Astrocyte (in vitro differentiated cells and primary cell): Measurements from ENCODE around the gene NSD1. TPM values are rescaled to one million over a fixed set of nuclear protein-coding genes. Genes with fewer than 3 reads are reported as not detected.

Source experiments
- DNase-seq: peaks from one replicate; pipeline ENCODE4 v3.0.0-alpha.2; 2010; ENCODE audit warnings: low read depth
- FAIRE-seq: peaks from 2 replicates; lab custom pipeline; 2011; peaks lifted over from hg19 to GRCh38; lab: Jason Lieb, UNC
- H2AFZ ChIP-seq: 2 replicates; pipeline ENCODE4 v1.6.0; 2012; ENCODE audit warnings: low read depth, low read length, inconsistent platforms
- H3K27ac ChIP-seq: 2 replicates; pipeline ENCODE4 v1.5.1; 2011; ENCODE audit warnings: low read depth, low read length, inconsistent platforms
- H3K27me3 ChIP-seq: 2 replicates; pipeline ENCODE4 v1.6.0; 2011; ENCODE audit warnings: low read length, inconsistent platforms; ENCODE audit not compliant: insufficient read depth
- H3K36me3 ChIP-seq: 2 replicates; pipeline ENCODE4 v1.5.1; 2011; ENCODE audit warnings: low read length, inconsistent platforms; ENCODE audit not compliant: insufficient read depth
- H3K4me1 ChIP-seq: 2 replicates; pipeline ENCODE4 v1.5.1; 2011; ENCODE audit warnings: low read length, inconsistent platforms; ENCODE audit not compliant: insufficient read depth
- H3K4me2 ChIP-seq: 2 replicates; pipeline ENCODE4 v1.6.0; 2012; ENCODE audit warnings: low read length, inconsistent platforms
- H3K4me3 ChIP-seq: 2 replicates; pipeline ENCODE4 v1.5.1; 2011; ENCODE audit warnings: low read depth, mild to moderate bottlenecking, low read length, inconsistent platforms; ENCODE audit not compliant: insufficient read depth
- H3K79me2 ChIP-seq: 2 replicates; pipeline ENCODE4 v1.6.0; 2012; ENCODE audit warnings: mild to moderate bottlenecking, low read length, inconsistent platforms; ENCODE audit not compliant: insufficient read depth
- H3K9ac ChIP-seq: 2 replicates; pipeline ENCODE4 v1.6.0; 2012; ENCODE audit warnings: mild to moderate bottlenecking, low read length, inconsistent platforms
- H3K9me3 ChIP-seq: 2 replicates; pipeline ENCODE4 v1.5.1; 2012; ENCODE audit warnings: low read depth, mild to moderate bottlenecking, low read length, inconsistent platforms; ENCODE audit not compliant: insufficient read depth
- H4K20me1 ChIP-seq: 2 replicates; pipeline ENCODE4 v1.6.0; 2012; ENCODE audit warnings: low read length, inconsistent platforms; ENCODE audit not compliant: insufficient read depth
- H3K27ac Mint-ChIP-seq: one replicate; pipeline ENCODE4 v1.8.0; 2021; ENCODE audit warnings: mild to moderate bottlenecking, mixed read lengths; ENCODE audit not compliant: unreplicated experiment
- H3K27me3 Mint-ChIP-seq: one replicate; pipeline ENCODE4 v1.8.0; 2021; ENCODE audit warnings: low read depth, mixed read lengths; ENCODE audit not compliant: unreplicated experiment
- H3K36me3 Mint-ChIP-seq: one replicate; pipeline ENCODE4 v1.8.0; 2021; ENCODE audit warnings: low read depth, mixed read lengths; ENCODE audit not compliant: unreplicated experiment
- H3K4me1 Mint-ChIP-seq: one replicate; pipeline ENCODE4 v1.8.0; 2021; ENCODE audit warnings: low read depth, mixed read lengths; ENCODE audit not compliant: unreplicated experiment
- H3K4me3 Mint-ChIP-seq: one replicate; pipeline ENCODE4 v1.8.0; 2021; ENCODE audit warnings: mild to moderate bottlenecking, moderate library complexity, mixed read lengths; ENCODE audit not compliant: unreplicated experiment
- H3K9me3 Mint-ChIP-seq: one replicate; pipeline ENCODE4 v1.8.0; 2021; ENCODE audit warnings: mild to moderate bottlenecking, mixed read lengths; ENCODE audit not compliant: unreplicated experiment
- EZH2 ChIP-seq: IDR thresholded peaks from 2 replicates; pipeline ENCODE4 v1.6.1; 2012; ENCODE audit warnings: mild to moderate bottlenecking, low read length, inconsistent platforms; ENCODE audit not compliant: insufficient read depth
- total RNA-seq: library from RNA; stranded (reverse); gene quantifications from 2 replicates; pipeline ENCODE4 v1.2.1, GENCODE V29; 2021
- TF ChIP-seq, protein P1 (sequence below): IDR thresholded peaks from 2 replicates; pipeline ENCODE4 v1.5.1; 2011; ENCODE audit warnings: low read depth, mild to moderate bottlenecking, inconsistent platforms, low read length, moderate library complexity; ENCODE audit not compliant: insufficient read depth

The NSD1 gene
- total RNA-seq, 1 donor from 2014 or later, result 71.9 TPM

DNA sequence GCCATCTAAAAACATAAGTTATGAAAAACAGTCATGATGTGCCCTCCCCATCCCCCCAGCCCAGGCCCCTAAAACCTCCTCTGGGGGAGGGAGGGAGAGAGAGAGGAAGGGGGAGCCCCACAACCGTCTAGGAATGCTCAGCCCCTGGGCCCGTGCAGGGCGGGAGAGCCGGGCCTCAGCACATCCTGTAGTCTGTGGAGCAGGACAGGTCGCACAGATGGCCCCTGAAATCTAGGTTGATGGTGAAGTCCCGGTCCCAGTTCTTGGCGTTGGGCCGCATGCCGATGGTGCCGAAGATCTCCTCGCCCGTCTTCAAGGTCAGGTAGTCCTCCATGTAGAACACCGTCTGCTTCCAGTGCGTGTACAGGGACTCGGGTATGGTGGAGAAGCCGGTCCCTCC is 131.8 kb downstream of the NSD1 start:
- H3K36me3 Mint-ChIP-seq, result peaks cover 20% of the 10 kb centered on the region

DNA sequence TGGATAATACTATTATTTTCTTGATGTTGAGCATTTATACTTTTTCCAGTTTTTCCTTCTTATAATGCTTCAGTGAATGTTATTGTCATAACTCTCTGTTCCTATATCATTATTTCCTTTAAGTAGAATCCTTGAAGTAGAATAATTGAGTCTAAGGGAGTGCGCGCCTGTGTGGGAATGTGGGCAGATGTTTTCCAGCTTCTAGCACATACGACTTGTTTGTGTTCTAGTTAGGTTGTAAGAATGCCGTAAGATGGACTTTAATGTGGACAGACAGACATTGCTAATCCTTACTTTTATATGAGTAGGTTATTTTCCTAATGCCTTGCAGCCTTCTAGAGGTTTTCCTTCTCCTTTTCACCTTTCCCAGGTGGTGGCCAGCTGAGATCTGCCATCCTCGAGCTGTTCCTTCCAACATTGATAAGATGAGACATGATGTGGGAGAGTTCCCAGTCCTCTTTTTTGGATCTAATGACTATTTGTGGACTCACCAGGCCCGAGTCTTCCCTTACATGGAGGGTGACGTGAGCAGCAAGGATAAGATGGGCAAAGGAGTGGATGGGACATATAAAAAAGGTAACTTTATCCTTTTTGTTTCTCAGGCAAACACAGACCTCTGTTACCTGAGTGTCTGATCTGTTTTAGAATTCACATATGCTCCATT is 135.8 kb downstream of the NSD1 start:
- Histone ChIP-seq H3K27me3 (no peaks in the 10 kb centered on the region), H3K4me2 (no peak overlapping the region), H3K36me3 (peaks cover 29% of the 10 kb centered on the region), H2AFZ (no peak overlapping the region), H3K79me2 (peaks cover 3% of the 10 kb centered on the region), H3K9me3 (no peaks in the 10 kb centered on the region), H3K9ac (no peak overlapping the region), H3K27ac (no peak overlapping the region), H3K4me3 (no peak overlapping the region), H3K4me1 (peaks cover 7% of the 10 kb centered on the region), H4K20me1 (peaks cover 15% of the 10 kb centered on the region)
- FAIRE-seq (no peak), DNase-seq (no peak)
- Mint-ChIP-seq H3K4me3 (no peak overlapping the region), H3K9me3 (no peaks in the 10 kb centered on the region), H3K27me3 (no peaks in the 10 kb centered on the region), H3K36me3 (peaks cover 18% of the 10 kb centered on the region), H3K4me1 (peaks cover 9% of the 10 kb centered on the region), H3K27ac (no peak overlapping the region)
- TF ChIP-seq, protein P1, sequence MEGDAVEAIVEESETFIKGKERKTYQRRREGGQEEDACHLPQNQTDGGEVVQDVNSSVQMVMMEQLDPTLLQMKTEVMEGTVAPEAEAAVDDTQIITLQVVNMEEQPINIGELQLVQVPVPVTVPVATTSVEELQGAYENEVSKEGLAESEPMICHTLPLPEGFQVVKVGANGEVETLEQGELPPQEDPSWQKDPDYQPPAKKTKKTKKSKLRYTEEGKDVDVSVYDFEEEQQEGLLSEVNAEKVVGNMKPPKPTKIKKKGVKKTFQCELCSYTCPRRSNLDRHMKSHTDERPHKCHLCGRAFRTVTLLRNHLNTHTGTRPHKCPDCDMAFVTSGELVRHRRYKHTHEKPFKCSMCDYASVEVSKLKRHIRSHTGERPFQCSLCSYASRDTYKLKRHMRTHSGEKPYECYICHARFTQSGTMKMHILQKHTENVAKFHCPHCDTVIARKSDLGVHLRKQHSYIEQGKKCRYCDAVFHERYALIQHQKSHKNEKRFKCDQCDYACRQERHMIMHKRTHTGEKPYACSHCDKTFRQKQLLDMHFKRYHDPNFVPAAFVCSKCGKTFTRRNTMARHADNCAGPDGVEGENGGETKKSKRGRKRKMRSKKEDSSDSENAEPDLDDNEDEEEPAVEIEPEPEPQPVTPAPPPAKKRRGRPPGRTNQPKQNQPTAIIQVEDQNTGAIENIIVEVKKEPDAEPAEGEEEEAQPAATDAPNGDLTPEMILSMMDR, result no peak
- TF ChIP-seq EZH2, result no peak

More for the DNA sequence above, 131.8 kb downstream of the NSD1 start:
- no peaks in the 10 kb centered on the region for H3K9me3 ChIP-seq
- H3K4me2 ChIP-seq, result no peak overlapping the region
- TF ChIP-seq, protein P1, result no peak
- TF ChIP-seq EZH2, result no peak
- H3K79me2 ChIP-seq, result peaks cover 3% of the 10 kb centered on the region
- H3K27me3 ChIP-seq, result no peaks in the 10 kb centered on the region
- no peak overlapping the region for H3K9ac ChIP-seq
- no peak overlapping the region for H3K27ac Mint-ChIP-seq
- H2AFZ ChIP-seq, result no peak overlapping the region
- peaks cover 32% of the 10 kb centered on the region for H3K36me3 ChIP-seq
- H3K4me3 Mint-ChIP-seq, result no peak overlapping the region
- H3K9me3 Mint-ChIP-seq, result no peaks in the 10 kb centered on the region
- H3K4me1 ChIP-seq, result no peaks in the 10 kb centered on the region
- H3K4me3 ChIP-seq, result no peak overlapping the region
- H3K27ac ChIP-seq, result no peak overlapping the region
- FAIRE-seq (no peak), DNase-seq (no peak)
- no peaks in the 10 kb centered on the region for H4K20me1 ChIP-seq
- H3K4me1 Mint-ChIP-seq, result peaks cover 3% of the 10 kb centered on the region
- H3K27me3 Mint-ChIP-seq, result no peaks in the 10 kb centered on the region

DNA sequence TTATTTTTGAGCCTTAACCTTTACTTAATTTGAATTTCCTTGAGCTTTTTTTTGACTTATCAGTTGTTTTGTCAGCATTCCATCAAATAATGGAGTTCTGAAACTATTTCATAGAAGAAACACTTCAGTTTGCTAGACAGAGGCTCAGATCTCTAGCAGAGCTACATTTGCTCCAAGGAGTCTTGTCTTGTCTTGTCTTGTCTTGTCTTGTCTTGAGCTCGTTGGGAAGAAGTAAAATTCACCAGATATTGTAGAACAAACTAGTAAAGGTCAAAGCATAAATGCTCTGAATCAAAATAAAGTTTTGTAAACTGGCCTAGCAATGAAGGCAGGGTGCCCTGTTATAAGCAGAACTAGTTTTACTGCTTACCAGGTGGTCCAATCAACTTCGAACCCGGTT is 136.4 kb downstream of the NSD1 start:
- Histone ChIP-seq H3K36me3 (peaks cover 29% of the 10 kb centered on the region), H3K4me1 (peaks cover 7% of the 10 kb centered on the region), H3K4me2 (no peak overlapping the region), H3K27me3 (no peaks in the 10 kb centered on the region), H2AFZ (no peak overlapping the region), H3K9ac (no peak overlapping the region), H3K9me3 (no peaks in the 10 kb centered on the region), H4K20me1 (peaks cover 15% of the 10 kb centered on the region), H3K27ac (no peak overlapping the region), H3K79me2 (peaks cover 3% of the 10 kb centered on the region), H3K4me3 (no peak overlapping the region)
- TF ChIP-seq, protein P1, result no peak
- TF ChIP-seq EZH2, result no peak
- Mint-ChIP-seq H3K27me3 (no peaks in the 10 kb centered on the region), H3K27ac (no peak overlapping the region), H3K4me1 (peaks cover 9% of the 10 kb centered on the region), H3K36me3 (peaks cover 17% of the 10 kb centered on the region), H3K9me3 (no peaks in the 10 kb centered on the region), H3K4me3 (no peak overlapping the region)
- FAIRE-seq (no peak), DNase-seq (no peak)
